ENCODE results near the gene RAB3C. TPM values are rescaled to one million over a fixed set of nuclear protein-coding genes. Genes with fewer than 3 reads are reported as not detected.

Gene RAB3C
- total RNA-seq, 1 experiment from 2014 or later, result not detected

- no peak for DNase-seq (ENCODE audit: low read depth, low spot score)
- Histone ChIP-seq H3K9me3 (ENCODE audit: control insufficient read depth, insufficient read depth, low read depth, low read length) (no peaks in the 10 kb centered on the region), H3K27ac (ENCODE audit: low read length) (no peak overlapping the region), H3K27me3 (ENCODE audit: control insufficient read depth, insufficient read depth, low read length) (peaks cover 2% of the 10 kb centered on the region; the same call in 1 of the 2 replicates), H3K4me3 (ENCODE audit: low read depth in 2 of 2, low read length in 2 of 2) (no peak overlapping the region), H3K4me1 (ENCODE audit: control insufficient read depth, insufficient read depth, low read length) (no peaks in the 10 kb centered on the region), H3K36me3 (ENCODE audit: control insufficient read depth, insufficient read depth, low read length) (no peaks in the 10 kb centered on the region)
- intact Hi-C loops (cut with micrococcal nuclease; ENCODE audit: unreplicated experiment), result no loop called here
- no peak for ATAC-seq
- ChIA-PET POLR2A (no interaction called here), CTCF (interaction anchor here (0.6 kb wide), 1 partner anchor 1017 kb away, joined by 3 read pairs; no protein-coding TSS in a partner anchor)
- TF ChIP-seq REST (IDR thresholded peaks at IDR 0.05; ENCODE audit: insufficient read depth in 1 of 2, low read depth in 2 of 2, low read length in 1 of 2) (no peak), TCF7L2 (IDR thresholded peaks at IDR 0.05; ENCODE audit: low read depth, low read length) (no peak), POLR2AphosphoS5 (IDR thresholded peaks at IDR 0.05; ENCODE audit: low read depth, low read length) (no peak), SIN3A (IDR thresholded peaks at IDR 0.05; ENCODE audit: borderline replicate concordance, insufficient read depth, low read depth, low read length) (no peak)
- no TSS peak for BruUV-seq (replicated peaks)
- in situ Hi-C loops (cut with HindIII; ENCODE audit: low pct_unique_long_range_greater_than_20kb, low sequenced_read_pairs), result no loop called here
Observed at GRCh38 chr5:58810086-58810485, 227.2 kb downstream of the RAB3C start.

- ChIA-PET CTCF (no interaction called here), POLR2A (no interaction called here)
- intact Hi-C loops (cut with micrococcal nuclease; ENCODE audit: unreplicated experiment), result no loop called here
- TF ChIP-seq CTCF (IDR thresholded peaks at IDR 0.05) (no peak), TCF7L2 (IDR thresholded peaks at IDR 0.05; ENCODE audit: low read depth, low read length) (no peak)
- no peak overlapping the region for H3K27ac ChIP-seq (ENCODE audit: low read length)
- no peaks in the 10 kb centered on the region for H3K36me3 ChIP-seq (ENCODE audit: control insufficient read depth, insufficient read depth, low read length)
- H3K4me3 ChIP-seq (ENCODE audit: low read depth in 2 of 2, low read length in 2 of 2), result no peak overlapping the region
- no peaks in the 10 kb centered on the region for H3K27me3 ChIP-seq (ENCODE audit: control insufficient read depth, insufficient read depth, low read length)
- H3K9me3 ChIP-seq (ENCODE audit: control insufficient read depth, insufficient read depth, low read depth, low read length), result no peaks in the 10 kb centered on the region
- no peaks in the 10 kb centered on the region for H3K4me1 ChIP-seq (ENCODE audit: control insufficient read depth, insufficient read depth, low read length)
- DNase-seq (ENCODE audit: low read depth, low spot score) (no peak), ATAC-seq (no peak)
- in situ Hi-C loops (cut with HindIII; ENCODE audit: low pct_unique_long_range_greater_than_20kb, low sequenced_read_pairs), result no loop called here
- BruUV-seq (replicated peaks), result no TSS peak
Observed at GRCh38 chr5:58813855-58814254, 231.0 kb downstream of the RAB3C start.

GRCh38 chr5:58816181-58816731 lies 233.4 kb downstream of the RAB3C start:
- DNase-seq (ENCODE audit: low read depth, low spot score), result no peak
- H3K4me3 ChIP-seq (ENCODE audit: low read depth in 2 of 2, low read length in 2 of 2), result no peak overlapping the region
- intact Hi-C loops (cut with micrococcal nuclease; ENCODE audit: unreplicated experiment), result no loop called here
- ChIA-PET CTCF (no interaction called here), POLR2A (no interaction called here)
- no peak for ATAC-seq
- no peak for TF ChIP-seq SIN3A (IDR thresholded peaks at IDR 0.05; ENCODE audit: borderline replicate concordance, insufficient read depth, low read depth, low read length)
- no peak for TF ChIP-seq REST (IDR thresholded peaks at IDR 0.05; ENCODE audit: insufficient read depth in 1 of 2, low read depth in 2 of 2, low read length in 1 of 2)
- no peak for TF ChIP-seq POLR2AphosphoS5 (IDR thresholded peaks at IDR 0.05; ENCODE audit: low read depth, low read length)
- TF ChIP-seq CTCF (IDR thresholded peaks at IDR 0.05), result no peak
- no peak for TF ChIP-seq TCF7L2 (IDR thresholded peaks at IDR 0.05; ENCODE audit: low read depth, low read length)
- no TSS peak for BruUV-seq (replicated peaks)
- H3K27me3 ChIP-seq (ENCODE audit: control insufficient read depth, insufficient read depth, low read length), result peaks cover 4% of the 10 kb centered on the region; the same call in 1 of the 2 replicates
- no peaks in the 10 kb centered on the region for H3K36me3 ChIP-seq (ENCODE audit: control insufficient read depth, insufficient read depth, low read length)
- in situ Hi-C loops (cut with HindIII; ENCODE audit: low pct_unique_long_range_greater_than_20kb, low sequenced_read_pairs), result no loop called here
- H3K9me3 ChIP-seq (ENCODE audit: control insufficient read depth, insufficient read depth, low read depth, low read length), result no peaks in the 10 kb centered on the region
- no peak overlapping the region for H3K27ac ChIP-seq (ENCODE audit: low read length)
- H3K4me1 ChIP-seq (ENCODE audit: control insufficient read depth, insufficient read depth, low read length), result no peaks in the 10 kb centered on the region

Data from Panc1 (cell line).